ENCODE measurements around the gene COLGALT1.
"Not testable (repeated sequence)": the region's sequence is repeated elsewhere in the genome, so short reads cannot be mapped to it uniquely, and the experiment has no call there.

The COLGALT1 gene

DNA sequence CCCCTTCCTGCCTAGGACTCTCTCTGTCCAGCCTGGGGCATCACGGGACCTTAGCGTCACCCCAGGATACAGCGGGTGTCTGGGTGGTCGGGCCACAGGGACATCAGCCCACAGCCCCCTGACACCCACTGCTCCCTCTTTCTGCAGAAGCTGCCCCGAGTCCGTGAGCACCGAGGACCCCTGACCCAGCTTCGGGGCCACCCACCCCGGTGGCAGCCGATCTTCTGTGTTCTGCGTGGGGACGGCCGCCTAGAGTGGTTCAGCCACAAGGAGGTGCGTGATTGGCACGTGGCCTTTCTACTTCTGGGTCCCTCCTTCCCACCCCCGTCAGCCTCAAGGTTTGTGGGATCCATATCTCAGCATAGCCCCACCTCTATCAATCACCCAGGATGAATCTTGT lies 23.3 kb upstream of the COLGALT1 start:
- no peak for DNase-seq (ENCODE audit: low read depth in 2 of 3, low spot score in 1 of 3)

DNA sequence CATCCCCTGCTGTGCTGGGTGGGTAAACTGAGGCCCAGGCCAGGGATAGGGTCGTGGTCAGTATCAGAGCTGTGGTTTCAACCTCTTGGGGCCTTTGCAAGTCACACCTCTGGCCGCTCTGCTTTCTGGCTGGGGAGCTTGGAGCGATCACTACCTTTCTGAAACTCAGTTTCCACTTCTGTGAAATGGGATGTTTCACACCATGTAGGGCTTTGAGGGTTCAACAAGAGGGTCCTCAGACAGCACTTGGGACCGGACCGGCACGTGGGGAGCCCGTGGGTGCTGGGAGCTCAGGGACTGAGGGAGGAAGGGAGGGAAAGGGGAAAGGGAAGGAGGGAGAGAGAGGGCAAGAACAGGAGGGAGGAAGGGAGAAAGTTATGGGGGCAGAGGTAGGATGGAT lies 22.9 kb upstream of the COLGALT1 start:
- DNase-seq (ENCODE audit: low read depth in 2 of 3, low spot score in 1 of 3) = no peak

DNA sequence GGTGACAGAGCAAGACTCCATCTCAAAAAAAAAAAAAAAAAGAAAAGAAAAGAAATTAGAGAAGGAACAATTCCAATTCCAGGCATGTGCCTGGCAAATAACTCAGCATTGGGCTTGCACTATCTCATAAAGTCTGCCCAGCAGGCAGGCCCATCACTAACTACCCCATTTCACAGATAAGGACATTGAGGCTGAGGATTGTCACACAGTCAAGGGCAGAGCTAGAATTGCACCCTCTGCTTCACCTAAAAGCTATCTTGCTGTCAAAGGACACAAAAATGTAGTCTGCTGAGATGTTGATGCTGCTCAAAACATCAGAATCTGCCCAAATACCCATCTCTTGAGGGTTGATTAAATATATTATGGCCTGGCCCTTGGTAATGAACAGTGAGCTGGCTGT lies 20.7 kb upstream of the COLGALT1 start:
- DNase-seq (ENCODE audit: low read depth in 2 of 3, low spot score in 1 of 3) = no peak

DNA sequence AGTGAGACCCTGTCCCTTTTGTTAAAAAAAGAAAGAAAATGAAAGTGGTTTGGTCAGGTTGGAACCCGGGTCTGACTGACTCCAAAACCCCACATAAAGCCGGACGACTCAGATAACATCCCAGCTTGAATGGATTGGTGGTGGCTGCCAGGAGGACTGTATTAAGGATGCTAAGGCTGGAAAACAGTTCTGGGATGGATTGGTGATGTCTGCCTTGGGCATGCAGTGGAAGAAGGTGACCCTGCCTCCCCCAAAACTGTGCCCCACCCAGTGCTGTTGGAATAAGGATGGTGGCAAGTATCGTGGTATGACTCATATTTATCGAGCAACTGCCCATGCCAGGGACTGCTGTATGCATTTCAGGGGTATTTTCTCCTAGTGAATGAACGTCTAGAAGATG lies 18.5 kb upstream of the COLGALT1 start:
- DNase-seq (ENCODE audit: low read depth in 2 of 3, low spot score in 1 of 3) = no peak

DNA sequence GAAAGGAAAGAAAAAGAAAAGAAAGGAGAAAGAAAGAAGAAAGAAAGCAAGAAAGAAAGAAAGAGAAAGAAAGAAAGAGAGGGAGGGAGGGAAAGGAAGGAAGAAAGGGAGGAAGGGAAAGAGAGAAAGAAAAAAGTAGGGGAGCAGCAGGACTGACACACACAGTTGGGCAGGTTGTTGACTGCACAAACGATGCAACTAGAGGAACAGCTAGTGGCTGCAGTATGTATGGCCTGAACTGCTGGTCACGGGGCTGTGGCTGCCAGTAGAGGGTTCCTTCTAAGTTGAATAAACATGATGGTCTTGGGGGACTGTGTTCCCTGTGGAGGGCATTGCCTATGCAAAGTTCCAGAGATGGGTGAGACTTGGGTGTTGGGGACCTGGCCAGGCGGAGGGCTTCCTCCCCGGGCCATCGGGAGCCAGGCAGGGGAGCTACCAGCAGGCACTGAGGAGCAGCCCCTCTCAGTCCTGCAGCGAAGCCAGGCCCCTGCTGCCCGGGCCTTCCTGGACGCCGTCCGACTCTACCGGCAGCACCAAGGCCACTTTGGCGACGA lies 16.7 kb upstream of the COLGALT1 start:
- DNase-seq (ENCODE audit: low read depth in 2 of 3, low spot score in 1 of 3) = no peak

DNA sequence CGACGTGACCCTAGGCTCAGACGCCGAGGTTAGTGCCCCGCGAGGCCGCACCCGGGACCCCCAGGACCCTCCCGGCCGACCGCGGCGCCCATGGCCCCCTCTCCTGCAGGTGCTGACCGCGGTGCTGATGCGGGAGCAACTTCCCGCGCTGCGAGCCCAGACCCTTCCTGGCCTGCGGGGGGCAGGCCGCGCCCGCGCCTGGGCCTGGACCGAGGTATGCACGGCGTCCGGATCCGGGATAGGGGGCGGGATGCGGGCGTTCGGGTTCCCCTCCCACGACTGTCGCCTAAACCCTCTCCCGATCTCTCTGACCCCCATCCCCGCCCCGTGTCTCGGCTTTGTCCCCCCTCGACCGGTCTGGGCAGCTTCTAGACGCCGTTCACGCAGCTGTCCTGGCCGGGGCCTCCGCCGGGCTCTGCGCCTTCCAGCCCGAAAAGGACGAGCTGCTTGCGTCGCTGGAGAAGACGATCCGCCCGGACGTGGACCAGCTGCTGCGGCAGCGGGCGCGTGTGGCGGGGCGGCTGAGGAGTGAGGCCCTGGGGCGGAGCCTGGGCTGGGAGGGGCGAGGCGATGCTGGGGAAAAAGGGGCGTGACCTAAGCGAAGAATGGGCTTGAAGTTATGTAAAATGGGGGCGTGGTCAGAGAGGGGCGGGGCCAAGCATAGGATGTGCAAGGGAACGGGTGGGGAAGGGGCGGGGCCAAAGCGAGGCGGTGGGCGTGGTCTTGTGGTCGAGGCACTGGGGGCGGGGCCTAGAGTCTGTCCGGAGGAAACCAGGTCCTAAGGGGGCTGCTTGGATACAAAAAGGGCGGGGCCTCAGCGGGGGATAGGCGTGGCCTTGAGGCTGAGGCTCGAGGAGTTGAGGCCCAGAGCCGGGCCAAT lies 16.0 kb upstream of the COLGALT1 start:
- peak; percentile 96 to 98 (median 98) for DNase-seq (ENCODE audit: low read depth in 2 of 3, low spot score in 1 of 3)

DNA sequence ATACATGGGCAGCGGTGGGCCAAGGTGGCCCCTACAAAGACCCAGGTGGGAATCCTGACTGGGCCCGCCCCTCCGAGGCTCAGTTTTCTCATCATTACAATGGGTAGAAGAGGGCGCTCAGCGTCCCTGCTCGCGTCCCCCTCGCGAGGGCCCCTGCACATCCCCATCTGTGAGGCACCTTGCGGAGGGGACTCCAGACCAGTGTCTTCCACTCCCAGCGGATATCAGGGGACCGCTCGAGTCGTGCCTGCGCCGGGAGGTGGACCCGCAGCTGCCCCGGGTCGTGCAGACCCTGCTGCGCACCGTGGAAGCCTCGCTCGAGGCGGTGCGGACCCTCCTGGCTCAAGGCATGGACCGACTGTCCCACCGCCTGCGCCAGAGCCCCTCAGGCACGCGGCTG lies 15.3 kb upstream of the COLGALT1 start:
- no peak for DNase-seq (ENCODE audit: low read depth in 2 of 3, low spot score in 1 of 3)

DNA sequence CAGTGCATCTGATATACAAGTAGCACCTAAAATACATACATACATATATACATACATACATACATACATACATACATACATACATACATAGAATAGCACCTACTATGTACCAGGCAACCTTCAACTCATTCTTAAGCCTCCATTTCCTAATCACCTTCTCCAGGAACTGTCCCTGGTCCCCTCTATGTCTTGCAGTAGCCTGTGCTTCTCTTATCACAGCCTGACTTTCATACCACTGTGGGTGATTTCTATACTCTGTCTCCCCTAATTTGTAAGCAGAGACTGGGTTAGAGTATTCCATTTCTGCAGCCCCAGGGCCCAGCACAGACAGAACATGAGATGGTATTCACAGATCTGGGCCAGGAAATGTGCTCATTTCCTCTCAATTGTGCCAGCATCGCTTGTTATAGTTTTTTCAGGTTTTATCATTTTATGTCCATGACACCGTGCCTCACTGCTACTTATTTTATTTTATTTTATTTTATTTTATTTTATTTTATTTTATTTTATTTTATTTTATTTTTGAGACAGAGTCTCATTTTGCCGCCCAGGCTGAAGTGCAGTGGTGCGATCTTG lies 14.2 kb upstream of the COLGALT1 start:
- no peak for DNase-seq (ENCODE audit: low read depth in 2 of 3, low spot score in 1 of 3)

DNA sequence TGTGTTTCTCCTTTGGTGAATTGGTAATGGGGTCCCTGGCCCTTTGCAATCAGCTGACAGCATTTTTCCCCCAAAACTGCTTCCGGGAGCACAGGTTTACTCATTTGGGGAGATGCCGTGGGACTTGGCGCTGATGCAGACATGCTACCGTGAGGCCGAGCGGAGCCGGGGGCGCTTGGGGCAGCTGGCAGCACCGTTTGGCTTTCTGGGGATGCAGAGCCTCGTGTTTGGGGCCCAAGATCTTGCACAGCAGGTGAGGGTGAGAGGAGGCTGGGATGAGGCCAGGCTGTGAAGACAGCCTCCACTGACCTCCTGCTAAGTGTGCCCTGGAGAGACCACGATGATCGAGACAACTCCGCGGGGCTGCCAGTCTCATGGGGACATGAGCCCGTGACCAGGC lies 13.4 kb upstream of the COLGALT1 start:
- DNase-seq (ENCODE audit: low read depth in 2 of 3, low spot score in 1 of 3) = no peak

DNA sequence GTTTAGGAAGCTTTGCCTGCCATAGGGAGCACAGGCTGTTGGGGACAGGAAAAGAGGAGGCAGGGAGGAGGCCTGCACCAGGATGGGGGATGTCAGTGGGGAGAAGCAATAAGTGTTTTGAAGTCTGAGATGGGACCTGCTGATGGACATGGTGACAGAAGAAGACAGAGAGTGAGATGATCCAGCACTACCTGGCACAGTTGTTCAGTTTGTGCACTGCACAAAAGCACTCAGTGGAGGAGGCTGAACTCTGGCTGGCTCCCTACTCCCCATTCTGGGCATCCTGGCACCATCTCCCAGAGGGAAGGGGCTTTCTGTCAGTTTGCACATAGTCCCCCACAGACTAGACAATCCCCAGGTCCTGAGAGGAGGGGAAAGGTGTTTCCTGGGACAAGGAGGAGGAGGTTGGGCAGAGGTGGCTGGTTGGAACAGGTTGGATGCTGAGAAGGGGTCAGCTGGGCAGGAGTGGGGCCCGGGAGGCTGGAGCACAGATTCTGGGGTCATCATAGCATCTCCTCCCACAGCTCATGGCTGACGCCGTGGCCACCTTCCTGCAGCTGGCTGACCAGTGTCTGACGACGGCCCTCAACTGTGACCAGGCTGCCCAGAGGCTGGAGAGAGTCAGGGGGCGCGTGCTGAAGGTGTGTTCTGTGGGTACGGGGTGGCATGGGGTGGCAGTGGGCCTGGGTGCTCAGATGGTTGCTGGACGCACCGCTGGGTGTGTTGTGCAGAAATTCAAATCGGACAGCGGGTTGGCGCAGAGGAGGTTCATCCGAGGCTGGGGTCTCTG lies 12.5 kb upstream of the COLGALT1 start:
- no peak for DNase-seq (ENCODE audit: low read depth in 2 of 3, low spot score in 1 of 3)

DNA sequence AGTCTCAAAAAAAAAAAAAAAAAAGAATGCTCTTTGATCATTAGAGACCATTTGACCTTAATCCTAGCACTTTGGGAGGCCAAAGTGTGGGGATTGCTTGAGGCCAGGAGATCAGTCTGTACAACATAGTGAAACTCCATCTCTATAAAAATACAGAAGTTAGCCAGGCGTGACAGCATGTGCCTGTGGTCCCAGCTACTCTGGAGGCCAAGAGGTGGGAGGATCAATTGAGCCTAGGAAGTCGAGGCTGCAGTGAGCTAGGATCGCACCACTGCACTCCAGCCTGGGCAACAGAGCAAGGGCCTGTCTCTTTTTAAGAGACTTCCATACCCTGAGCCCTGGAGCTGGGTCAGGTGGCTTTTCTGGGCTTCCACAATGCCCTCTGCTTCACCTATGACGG lies 11.5 kb upstream of the COLGALT1 start:
- DNase-seq (ENCODE audit: low read depth in 2 of 3, low spot score in 1 of 3) = no peak

DNA sequence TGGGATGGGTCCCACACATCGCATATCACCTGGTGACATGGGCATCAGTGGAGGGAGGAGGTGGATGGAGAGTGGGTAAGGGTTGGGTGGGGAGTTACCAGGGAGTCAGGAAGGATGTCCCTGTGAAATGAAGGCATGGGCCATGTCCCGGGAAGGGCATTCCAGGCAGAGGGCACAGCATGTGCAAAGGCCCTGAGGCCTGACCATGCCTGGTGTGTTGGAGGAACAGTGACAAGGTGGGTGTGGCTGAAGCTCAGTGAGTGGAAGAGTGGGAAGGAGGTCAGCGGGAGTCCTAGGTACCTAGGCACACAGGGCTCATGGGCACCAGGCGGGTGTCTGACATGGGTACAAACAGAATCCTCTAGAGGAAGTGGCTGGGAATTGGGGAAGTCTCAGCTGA lies 11.0 kb upstream of the COLGALT1 start:
- no peak for DNase-seq (ENCODE audit: low read depth in 2 of 3, low spot score in 1 of 3)

DNA sequence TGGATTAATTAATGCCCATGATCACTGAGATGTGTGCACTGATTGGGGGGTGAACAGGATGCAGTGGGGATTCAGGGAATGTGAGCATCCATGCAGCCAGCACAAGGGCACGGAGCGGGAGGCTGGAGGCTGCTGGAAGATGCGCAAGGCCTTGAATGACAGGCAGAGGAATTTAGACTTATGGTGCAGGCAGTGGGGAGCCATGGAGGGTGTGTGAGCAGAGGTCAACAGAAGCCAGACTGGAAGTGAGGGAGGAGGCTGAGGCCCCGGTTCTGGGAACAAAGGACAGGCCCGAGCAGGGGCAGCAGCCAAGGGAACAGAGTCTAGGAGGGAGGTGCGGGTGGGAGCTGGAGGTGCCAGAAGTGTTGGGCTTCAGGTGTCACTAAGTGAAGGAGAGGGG lies 7.3 kb upstream of the COLGALT1 start:
- no peak for DNase-seq (ENCODE audit: low read depth in 2 of 3, low spot score in 1 of 3)

DNA sequence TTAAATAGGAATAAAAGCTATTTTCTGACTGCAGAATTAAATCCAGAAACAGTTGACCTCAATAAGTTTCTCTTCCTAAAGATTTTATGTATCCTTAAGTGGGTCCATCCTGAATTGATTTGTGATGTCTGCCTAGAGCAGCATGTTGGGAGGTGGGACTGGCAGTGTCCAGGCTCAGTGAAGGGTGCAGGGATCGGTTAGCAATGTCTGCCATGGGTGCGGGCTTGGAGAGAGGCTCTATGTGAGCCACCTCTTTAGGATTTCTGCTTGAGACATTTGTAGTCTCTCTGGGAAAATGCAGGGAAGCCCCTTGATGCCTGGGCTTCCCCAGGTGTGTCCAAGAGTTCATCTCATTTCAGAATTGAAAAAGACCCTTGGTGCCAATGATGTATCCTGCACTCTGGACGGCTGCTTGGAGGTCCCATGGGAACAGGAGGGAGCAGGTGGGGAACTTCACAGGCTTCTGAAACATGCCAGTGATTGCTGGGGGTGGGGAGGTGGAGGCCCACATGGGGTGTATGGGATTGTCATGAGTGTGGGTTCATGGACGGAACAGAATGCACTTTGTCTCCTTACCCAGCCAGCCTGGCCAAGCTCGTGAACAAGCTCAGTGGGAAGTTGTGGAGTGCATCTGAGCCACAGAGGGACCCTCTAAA lies 6.2 kb upstream of the COLGALT1 start:
- DNase-seq (ENCODE audit: low read depth in 2 of 3, low spot score in 1 of 3) = no peak

DNA sequence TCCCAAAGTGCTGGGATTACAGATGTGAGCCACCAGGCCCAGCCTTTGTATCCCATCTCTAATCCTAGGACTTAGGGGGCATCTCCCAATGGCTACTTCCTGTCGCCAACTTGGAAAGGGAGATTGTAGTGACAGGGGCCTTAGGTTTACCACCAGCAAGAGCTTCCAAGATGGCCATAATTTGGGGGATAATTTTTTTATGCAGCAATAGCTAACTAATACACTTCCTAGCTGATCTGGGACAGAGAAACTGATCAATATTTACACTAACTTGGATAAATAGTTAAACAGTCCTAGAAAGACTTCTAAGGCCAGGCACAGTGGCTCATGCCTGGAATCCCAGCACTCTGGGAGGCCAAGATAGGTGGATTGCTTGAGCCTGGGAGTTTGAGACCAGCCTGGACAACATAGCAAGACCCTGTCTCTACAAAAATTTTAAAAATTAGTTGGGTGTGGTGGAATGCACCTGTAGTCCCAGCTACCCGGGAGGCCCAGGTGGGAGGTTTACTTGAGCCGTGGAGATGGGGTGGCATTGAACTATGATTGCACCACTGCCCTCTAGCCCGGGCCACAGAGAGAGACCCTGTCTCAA lies 5.3 kb upstream of the COLGALT1 start:
- no peak for DNase-seq (ENCODE audit: low read depth in 2 of 3, low spot score in 1 of 3)

DNA sequence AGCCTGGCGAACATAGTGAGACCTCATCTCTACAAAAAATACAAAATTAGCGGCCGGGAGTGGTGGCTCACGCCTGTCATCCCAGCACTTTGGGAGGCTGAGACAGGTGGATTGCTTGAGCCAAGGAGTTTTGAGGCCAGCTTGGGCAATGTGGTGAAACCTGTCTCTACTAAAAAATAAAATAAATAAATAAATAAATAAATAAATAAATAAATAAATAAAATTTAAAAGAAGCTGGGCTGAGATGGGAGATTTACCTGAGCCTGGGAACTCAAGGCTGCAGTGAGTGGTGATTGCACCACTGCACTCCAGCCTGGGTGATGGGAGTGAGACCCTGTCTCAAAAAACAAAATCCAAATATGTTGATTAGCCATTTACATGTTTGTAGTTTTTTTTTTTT lies 2.7 kb upstream of the COLGALT1 start:
- DNase-seq (ENCODE audit: low read depth in 2 of 3, low spot score in 1 of 3) = not testable (repeated sequence)

DNA sequence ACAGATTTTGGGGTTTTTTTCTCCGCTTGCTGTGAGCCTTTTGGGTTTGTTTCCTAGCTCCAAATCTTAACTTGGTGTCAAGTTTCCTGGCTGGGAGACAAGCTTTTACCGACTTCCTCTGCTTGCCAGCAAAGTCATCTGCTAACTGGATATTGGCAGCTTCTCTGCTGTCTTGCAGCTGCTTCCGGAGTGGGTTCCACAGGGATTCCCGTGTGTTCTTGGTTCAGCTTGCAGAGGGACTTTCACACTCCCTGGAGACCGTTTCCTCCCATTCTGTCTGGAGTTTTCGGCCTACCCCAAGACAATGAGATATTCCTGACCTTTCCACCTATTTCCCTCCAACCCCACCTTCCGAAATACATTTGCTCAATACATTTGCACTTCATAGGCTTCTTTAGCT lies 2.2 kb upstream of the COLGALT1 start:
- no peak for DNase-seq (ENCODE audit: low read depth in 2 of 3, low spot score in 1 of 3)

DNA sequence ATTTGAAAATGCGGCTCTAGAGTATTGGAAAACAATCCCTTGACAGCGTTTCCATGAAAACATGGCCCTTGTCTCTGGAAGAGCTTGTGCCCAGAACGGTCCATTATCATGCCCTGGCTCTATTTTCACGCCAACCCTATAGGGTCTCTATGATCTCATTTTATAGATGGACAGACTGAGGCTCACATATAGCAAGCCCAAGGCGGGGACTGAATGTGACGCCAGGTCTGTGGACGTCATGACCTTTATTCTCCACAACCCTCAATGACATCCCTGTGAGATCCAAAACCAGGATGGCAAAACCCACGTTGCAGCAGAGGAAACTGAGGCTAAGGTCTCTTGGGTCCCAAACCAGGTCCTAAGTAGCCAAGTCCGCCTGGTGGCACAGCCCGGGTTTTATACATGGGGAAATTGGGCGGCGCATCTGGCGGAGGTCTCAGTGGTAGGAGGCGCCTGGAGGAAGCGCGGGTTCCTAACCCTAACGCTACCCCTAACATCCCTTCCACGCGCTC lies 425 bp upstream of the COLGALT1 start:
- no peak for DNase-seq (ENCODE audit: low read depth in 2 of 3, low spot score in 1 of 3)

DNA sequence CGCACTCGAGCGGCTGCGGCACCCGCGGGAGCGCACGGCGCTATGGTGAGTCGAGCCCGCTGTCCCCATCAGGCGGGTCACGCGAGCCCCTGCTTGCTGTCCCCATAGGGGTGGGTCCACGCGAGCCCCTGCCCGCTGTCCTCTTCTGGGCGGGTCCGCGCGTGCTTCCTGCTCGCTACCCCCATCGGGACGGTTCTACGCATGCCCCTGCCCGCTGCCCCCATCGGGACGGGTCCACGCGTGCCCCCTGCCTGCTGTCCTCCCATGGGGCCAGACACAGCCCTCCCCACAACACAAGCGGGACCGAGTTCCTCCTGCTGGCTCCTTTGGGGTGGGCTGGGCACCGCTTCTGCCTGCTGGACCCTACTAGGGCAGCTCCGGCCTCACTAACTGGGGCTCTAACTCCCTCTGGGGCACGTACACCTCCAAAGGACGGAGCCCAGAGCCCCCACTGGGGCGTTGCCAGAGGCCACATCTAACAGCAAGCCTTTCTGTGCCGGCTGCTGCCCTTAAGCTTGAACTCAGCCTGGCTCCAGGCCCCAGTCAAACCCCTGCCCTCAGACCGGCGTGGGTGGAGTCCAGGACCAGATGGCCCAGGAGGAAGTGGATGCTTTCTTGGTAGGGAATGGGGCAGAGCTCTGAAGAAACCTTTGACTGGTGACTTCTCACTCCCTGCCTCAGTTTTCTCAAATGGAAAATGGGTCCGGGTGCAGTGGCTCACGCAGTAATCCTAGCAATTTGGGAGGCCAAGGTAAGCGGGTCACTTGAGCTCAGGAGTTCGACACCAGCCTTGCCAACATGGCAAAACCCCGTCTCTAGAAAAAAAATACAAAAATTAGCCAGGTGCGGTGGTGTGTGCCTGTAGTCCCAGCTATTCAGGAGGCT lies 722 bp downstream of the COLGALT1 start:
- DNase-seq (ENCODE audit: low read depth in 2 of 3, low spot score in 1 of 3) = peak in 1 of 3 donors; percentile 12

DNA sequence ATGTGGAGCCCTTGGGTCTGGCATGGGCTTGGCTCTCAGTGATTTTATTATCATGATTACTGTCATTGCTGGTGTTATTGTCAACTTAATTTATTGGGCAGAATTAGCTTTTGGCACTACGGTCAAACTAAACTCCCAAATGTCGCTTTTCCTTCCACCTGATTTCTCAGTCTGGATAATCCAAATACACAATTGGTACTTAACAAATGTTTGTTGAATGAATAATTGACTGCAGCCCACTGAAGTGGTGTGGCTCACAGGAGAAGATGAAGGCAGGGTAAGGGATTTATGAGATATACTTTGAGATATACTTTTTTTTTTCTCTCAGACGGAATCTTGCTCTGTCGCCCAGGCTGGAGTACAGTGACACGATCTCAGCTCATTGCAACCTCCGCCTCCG lies 1.5 kb downstream of the COLGALT1 start:
- no peak for DNase-seq (ENCODE audit: low read depth in 2 of 3, low spot score in 1 of 3)

Data from stimulated activated CD4-positive, alpha-beta T cell treated with anti-CD3 and anti-CD28 coated beads, Interleukin-12 subunit alpha, Interleukin-12 subunit beta, amount 100 ng/mL, for 48 hours (primary cell).